Panc1 (cell line): ENCODE data around the gene CLIC4. TPM values are rescaled to one million over a fixed set of nuclear protein-coding genes. Genes with fewer than 3 reads are reported as not detected.

Source experiments
- ATAC-seq: fragments of 200-7000 bp; cut with Tn5 transposase; 2 replicates; pipeline ENCODE4 v1.9.1; 2020; ENCODE audit warnings: mild to moderate bottlenecking, moderate library complexity
- BruUV-seq: library from RNA; stranded (reverse); fragments of 400-500 nt; replicated peaks from 2 replicates; lab custom pipeline; 2021; lab: Mats Ljungman, UMichigan
- CTCF ChIA-PET: fragments of 300-600 bp; sonication (Branson Sonifier 250); formaldehyde crosslinking; loops from one replicate; lab custom pipeline; 2022; ENCODE audit warnings: antibody characterized with exemption; lab: Charles Lee
- POLR2A ChIA-PET: fragments of 300-600 bp; sonication (Branson Sonifier 250); formaldehyde crosslinking; loops from one replicate; lab custom pipeline; 2022; ENCODE audit warnings: antibody characterized with exemption; lab: Charles Lee
- DNase-seq: peaks from one replicate; pipeline ENCODE4 v3.0.0-alpha.2; 2010; ENCODE audit warnings: low read depth, low spot score
- H3K27ac ChIP-seq: 2 replicates; pipeline ENCODE4 v1.5.1; 2011; ENCODE audit warnings: mild to moderate bottlenecking, low read length, inconsistent platforms
- H3K27me3 ChIP-seq: fragments of 200-500 bp; sonication (Bioruptor generic); 2 replicates; pipeline ENCODE4 v1.6.0; 2014; ENCODE audit warnings: low read length, inconsistent platforms; ENCODE audit not compliant: control insufficient read depth, insufficient read depth
- H3K36me3 ChIP-seq: fragments of 200-500 bp; sonication (Bioruptor generic); 2 replicates; pipeline ENCODE4 v1.5.1; 2014; ENCODE audit warnings: inconsistent platforms, mild to moderate bottlenecking, low read length, moderate library complexity; ENCODE audit not compliant: control insufficient read depth, insufficient read depth
- H3K4me1 ChIP-seq: 2 replicates; pipeline ENCODE4 v1.5.1; 2011; ENCODE audit warnings: inconsistent platforms, mild to moderate bottlenecking, low read length, moderate library complexity; ENCODE audit not compliant: control insufficient read depth, insufficient read depth
- H3K4me3 ChIP-seq, 2 experiments: 2 replicates each; pipeline ENCODE4 v1.5.1; 2011 to 2012; ENCODE audit warnings: low read depth in 2 of 2, low read length in 2 of 2, mild to moderate bottlenecking in 2 of 2, inconsistent platforms in 1 of 2, moderate library complexity in 1 of 2
- H3K9me3 ChIP-seq: fragments of 200-500 bp; sonication (Bioruptor generic); 2 replicates; pipeline ENCODE4 v1.5.1; 2014; ENCODE audit warnings: low read depth, mild to moderate bottlenecking, inconsistent platforms, low read length, moderate library complexity; ENCODE audit not compliant: control insufficient read depth, insufficient read depth
- POLR2AphosphoS5 ChIP-seq: IDR thresholded peaks from 2 replicates; pipeline ENCODE4 v1.6.1; 2012; ENCODE audit warnings: mild to moderate bottlenecking, low read depth, low read length, moderate library complexity
- REST ChIP-seq, 2 experiments: IDR thresholded peaks; 2 replicates each; pipeline ENCODE4 v1.6.1; 2011 to 2012; ENCODE audit warnings: low read depth in 2 of 2, control low read depth in 1 of 2, low read length in 1 of 2, mild to moderate bottlenecking in 1 of 2, moderate library complexity in 1 of 2; ENCODE audit not compliant: insufficient read depth in 1 of 2
- SIN3A ChIP-seq: IDR thresholded peaks from 2 replicates; pipeline ENCODE4 v1.6.1; 2012; ENCODE audit warnings: low read depth, mild to moderate bottlenecking, low read length, moderate library complexity, borderline replicate concordance; ENCODE audit not compliant: insufficient read depth
- TCF7L2 ChIP-seq: IDR thresholded peaks from 2 replicates; pipeline ENCODE4 v1.6.1; 2011; ENCODE audit warnings: mild to moderate bottlenecking, low read depth, low read length, inconsistent platforms
- in situ Hi-C: cut with HindIII; loops from 2 replicates; pipeline ENCODE4 v1.10.0; 2016; ENCODE audit warnings: low sequenced_read_pairs, low pct_unique_long_range_greater_than_20kb
- intact Hi-C: fragments of 100-400 bp; cut with micrococcal nuclease; formaldehyde crosslinking; loops from one replicate; pipeline ENCODE4 v1.10.0; 2022; ENCODE audit not compliant: unreplicated experiment
- total RNA-seq: library from RNA; stranded (reverse); gene quantifications from one replicate; pipeline ENCODE4 v1.2.1, GENCODE V29; 2021; ENCODE audit not compliant: unreplicated experiment
- TF ChIP-seq, protein P1 (sequence below): fragments of 450-650 bp; IDR thresholded peaks from 2 replicates; pipeline ENCODE4 v1.5.1; 2017; ENCODE audit warnings: mild to moderate bottlenecking

Gene CLIC4
- total RNA-seq, 1 experiment from 2014 or later: 123 TPM

DNA sequence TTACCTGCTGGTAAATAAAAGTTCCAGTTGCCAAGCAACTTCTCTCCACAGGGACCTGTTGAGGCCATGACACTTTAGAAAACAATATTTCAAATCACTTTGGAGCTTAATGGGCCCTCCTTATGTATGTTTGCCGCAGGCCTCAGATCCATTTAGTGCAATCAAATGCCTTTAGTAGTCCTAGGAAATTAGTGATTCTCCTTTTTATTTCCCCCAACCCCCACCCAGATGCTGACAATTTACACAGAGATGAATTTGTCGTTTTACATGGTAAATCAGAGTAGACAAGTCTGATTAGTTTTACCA is 83.6 kb downstream of the CLIC4 start:
- no peaks in the 10 kb centered on the region; the same call in none of the 2 replicates for H3K36me3 ChIP-seq
- no peak overlapping the region for H3K27ac ChIP-seq
- intact Hi-C loops: no loop called here
- ChIA-PET CTCF (no interaction called here), POLR2A (no interaction called here)
- BruUV-seq: no TSS peak
- H3K9me3 ChIP-seq: no peaks in the 10 kb centered on the region
- DNase-seq (no peak), ATAC-seq (no peak)
- peaks cover 3% of the 10 kb centered on the region; the same call in 1 of the 2 replicates for H3K4me1 ChIP-seq
- in situ Hi-C loops: no loop called here
- H3K4me3 ChIP-seq: no peak overlapping the region
- no peaks in the 10 kb centered on the region for H3K27me3 ChIP-seq
- TF ChIP-seq TCF7L2 (no peak), REST (IDR thresholded peaks at IDR 0.05; ENCODE audit: insufficient read depth in 1 of 2, low read depth in 2 of 2, low read length in 1 of 2) (no peak), SIN3A (no peak), POLR2AphosphoS5 (no peak)
- TF ChIP-seq, protein P1, sequence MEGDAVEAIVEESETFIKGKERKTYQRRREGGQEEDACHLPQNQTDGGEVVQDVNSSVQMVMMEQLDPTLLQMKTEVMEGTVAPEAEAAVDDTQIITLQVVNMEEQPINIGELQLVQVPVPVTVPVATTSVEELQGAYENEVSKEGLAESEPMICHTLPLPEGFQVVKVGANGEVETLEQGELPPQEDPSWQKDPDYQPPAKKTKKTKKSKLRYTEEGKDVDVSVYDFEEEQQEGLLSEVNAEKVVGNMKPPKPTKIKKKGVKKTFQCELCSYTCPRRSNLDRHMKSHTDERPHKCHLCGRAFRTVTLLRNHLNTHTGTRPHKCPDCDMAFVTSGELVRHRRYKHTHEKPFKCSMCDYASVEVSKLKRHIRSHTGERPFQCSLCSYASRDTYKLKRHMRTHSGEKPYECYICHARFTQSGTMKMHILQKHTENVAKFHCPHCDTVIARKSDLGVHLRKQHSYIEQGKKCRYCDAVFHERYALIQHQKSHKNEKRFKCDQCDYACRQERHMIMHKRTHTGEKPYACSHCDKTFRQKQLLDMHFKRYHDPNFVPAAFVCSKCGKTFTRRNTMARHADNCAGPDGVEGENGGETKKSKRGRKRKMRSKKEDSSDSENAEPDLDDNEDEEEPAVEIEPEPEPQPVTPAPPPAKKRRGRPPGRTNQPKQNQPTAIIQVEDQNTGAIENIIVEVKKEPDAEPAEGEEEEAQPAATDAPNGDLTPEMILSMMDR: no peak

- Histone ChIP-seq H3K36me3 (no peaks in the 10 kb centered on the region; the same call in none of the 2 replicates), H3K4me1 (peaks cover 3% of the 10 kb centered on the region; the same call in 1 of the 2 replicates), H3K9me3 (no peaks in the 10 kb centered on the region), H3K27me3 (no peaks in the 10 kb centered on the region), H3K4me3 (no peak overlapping the region), H3K27ac (no peak overlapping the region)
- peak; percentile 67 for DNase-seq
- POLR2A ChIA-PET: no interaction called here
- peak; percentile 90 for ATAC-seq
- intact Hi-C loops (loop anchor here (2.0 kb wide), 1 partner anchor 142 kb away; no protein-coding TSS in a partner anchor), in situ Hi-C loops (no loop called here)
- TF ChIP-seq, protein P1: peak; percentile 82; the same call in 1 of the 2 replicates
- TF ChIP-seq POLR2AphosphoS5 (no peak), SIN3A (no peak), REST (IDR thresholded peaks at IDR 0.05; ENCODE audit: insufficient read depth in 1 of 2, low read depth in 2 of 2, low read length in 1 of 2) (no peak), TCF7L2 (no peak)
- CTCF ChIA-PET: interaction anchor here (0.5 to 1.5 kb wide), 14 partner anchors 14 to 395 kb away, joined by 3 to 34 read pairs (median 4); partner anchors contain the start of gene CLIC4
- no TSS peak for BruUV-seq
Measured at GRCh38 chr1:24830680-24831272, 85.5 kb downstream of the CLIC4 start.
